BLaER1 treated with 17β-estradiol and CSF1 and Interleukin-3, amounts not matched to agents 10 nM and 100 nM (cell line): ENCODE measurements around the gene AGAP1.

Source experiments
- H3K27ac ChIP-seq, 11 experiments: shearing (Covaris generic); formaldehyde crosslinking; 2 replicates each; pipeline ENCODE4 v1.8.1; 2022
- H3K27me3 ChIP-seq, 11 experiments: shearing (Covaris generic); formaldehyde crosslinking; 2 replicates each; pipeline ENCODE4 v1.8.1; 2022
- H3K36me3 ChIP-seq, 11 experiments: shearing (Covaris generic); formaldehyde crosslinking; 2 replicates each; pipeline ENCODE4 v1.8.1; 2022
- H3K4me1 ChIP-seq, 10 experiments: shearing (Covaris generic); formaldehyde crosslinking; 2 replicates each; pipeline ENCODE4 v1.8.1; 2022
- H3K4me2 ChIP-seq, 11 experiments: shearing (Covaris generic); formaldehyde crosslinking; 2 replicates each; pipeline ENCODE4 v1.8.1; 2022
- H3K4me3 ChIP-seq, 10 experiments: shearing (Covaris generic); formaldehyde crosslinking; 2 replicates each; pipeline ENCODE4 v1.8.1; 2022
- H3K9ac ChIP-seq, 11 experiments: shearing (Covaris generic); formaldehyde crosslinking; 2 replicates each; pipeline ENCODE4 v1.8.1; 2022
- H3K9me3 ChIP-seq, 11 experiments: shearing (Covaris generic); formaldehyde crosslinking; replicated peaks in 1 of 11; 2 replicates each; pipeline ENCODE4 v1.8.1; 2022
- H4K20me1 ChIP-seq, 11 experiments: shearing (Covaris generic); formaldehyde crosslinking; 2 replicates each; pipeline ENCODE4 v1.8.1; 2022
- Cebpa-rat ChIP-seq, 11 experiments: shearing (Covaris generic); IDR thresholded peaks; 2 replicates each; pipeline ENCODE4 v1.8.1; 2022

The AGAP1 gene

GRCh38 chr2:236015171-236015570 is 521.3 kb downstream of the AGAP1 start:
- peaks cover 0 to 7% (median 0%) of the 10 kb centered on the region in 11 experiments; a peak in 2 of 22 replicates for H4K20me1 ChIP-seq
- H3K4me1 ChIP-seq: peaks cover 41 to 60% (median 55%) of the 10 kb centered on the region in 10 experiments
- H3K9me3 ChIP-seq: no peaks in the 10 kb centered on the region
- H3K4me3 ChIP-seq: no peak overlapping the region
- H3K36me3 ChIP-seq: peaks cover 0 to 30% (median 12%) of the 10 kb centered on the region in 11 experiments; a peak in 14 of 22 replicates
- peak overlapping the region in 9 of 11 experiments; percentile 51 to 85 (median 74); a peak in 18 of 22 replicates for H3K4me2 ChIP-seq
- H3K27me3 ChIP-seq: peaks cover 23 to 33% (median 29%) of the 10 kb centered on the region in 11 experiments
- no peak overlapping the region for H3K9ac ChIP-seq
- no peak for TF ChIP-seq Cebpa-rat (IDR thresholded peaks at IDR 0.05)
- no peak overlapping the region for H3K27ac ChIP-seq

DNA sequence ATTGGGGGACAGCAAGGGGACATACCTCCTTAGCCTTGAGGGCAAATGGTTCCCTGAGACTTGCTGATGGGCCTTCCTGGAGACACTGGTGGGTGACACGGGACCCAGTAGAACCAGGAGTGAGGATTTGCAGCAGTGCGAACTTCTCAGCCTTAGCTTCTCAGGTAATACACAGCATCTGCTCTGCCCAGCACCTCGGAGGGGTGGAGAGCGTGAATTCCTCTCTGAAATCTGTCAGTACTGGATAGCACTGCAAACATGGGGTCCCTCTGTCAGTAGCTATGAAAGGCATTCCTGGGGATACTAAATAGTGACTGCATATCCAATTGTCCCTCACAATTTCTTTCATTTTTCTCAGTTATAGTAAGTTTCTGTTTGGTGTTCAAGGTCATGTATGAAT is 522.7 kb downstream of the AGAP1 start:
- Histone ChIP-seq H3K9ac (no peak overlapping the region), H3K9me3 (no peaks in the 10 kb centered on the region), H3K4me2 (no peak overlapping the region), H3K36me3 (peaks cover 0 to 41% (median 12%) of the 10 kb centered on the region in 11 experiments; a peak in 14 of 22 replicates), H3K4me1 (peaks cover 29 to 46% (median 42%) of the 10 kb centered on the region in 10 experiments), H3K27me3 (peaks cover 23 to 33% (median 29%) of the 10 kb centered on the region in 11 experiments), H3K4me3 (no peak overlapping the region), H3K27ac (no peak overlapping the region), H4K20me1 (peaks cover 0 to 7% (median 0%) of the 10 kb centered on the region in 11 experiments; a peak in 2 of 22 replicates)
- no peak for TF ChIP-seq Cebpa-rat (IDR thresholded peaks at IDR 0.05)

DNA sequence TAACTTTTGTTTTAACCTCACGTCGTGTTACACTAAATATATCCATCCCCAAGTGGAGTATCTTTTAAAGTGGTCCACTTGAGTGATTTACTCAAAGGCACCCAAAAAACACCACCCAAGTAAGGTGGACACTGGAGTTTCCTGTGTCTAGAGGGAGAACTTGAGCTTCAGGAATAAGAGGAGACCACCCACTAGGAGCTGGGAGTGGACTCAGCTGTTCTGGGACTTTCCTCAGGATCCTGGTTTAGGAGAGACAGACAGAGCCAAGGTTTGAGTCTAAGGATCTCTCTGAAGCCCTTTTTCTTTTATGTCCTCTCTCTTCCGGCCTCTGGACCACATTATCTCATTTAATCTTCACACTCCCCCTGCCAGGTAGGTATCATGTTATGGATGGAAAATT is 523.6 kb downstream of the AGAP1 start:
- Histone ChIP-seq H4K20me1 (peaks cover 0 to 7% (median 0%) of the 10 kb centered on the region in 11 experiments; a peak in 2 of 22 replicates), H3K4me3 (no peak overlapping the region), H3K36me3 (peaks cover 0 to 45% (median 12%) of the 10 kb centered on the region in 11 experiments; a peak in 14 of 22 replicates), H3K4me1 (peaks cover 20 to 37% (median 32%) of the 10 kb centered on the region in 10 experiments), H3K4me2 (no peak overlapping the region), H3K9me3 (no peaks in the 10 kb centered on the region), H3K9ac (no peak overlapping the region), H3K27ac (no peak overlapping the region), H3K27me3 (peaks cover 23 to 33% (median 29%) of the 10 kb centered on the region in 11 experiments)
- TF ChIP-seq Cebpa-rat (IDR thresholded peaks at IDR 0.05): no peak

DNA sequence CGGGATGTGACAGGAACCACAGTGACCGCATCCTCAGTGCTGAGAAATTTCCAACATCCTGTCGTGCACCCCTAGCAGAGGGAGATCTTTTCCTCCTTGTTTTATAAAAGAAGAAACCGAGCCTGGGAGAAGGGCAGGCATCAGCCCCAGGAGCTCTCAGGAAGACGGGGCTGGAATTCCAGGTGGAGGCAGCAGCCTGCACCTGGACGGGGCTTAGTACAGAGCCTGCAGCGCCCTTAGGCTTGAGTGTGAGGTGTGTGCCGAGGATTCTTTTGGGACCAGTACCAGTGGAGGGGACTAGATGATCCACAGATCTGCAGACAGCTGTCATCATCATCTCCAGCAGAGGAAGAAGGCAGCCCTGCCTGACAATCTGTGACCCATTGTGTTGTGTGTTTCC is 525.6 kb downstream of the AGAP1 start:
- Histone ChIP-seq H3K27ac (no peak overlapping the region), H3K9ac (no peak overlapping the region), H3K27me3 (peaks cover 14 to 18% (median 16%) of the 10 kb centered on the region in 11 experiments), H3K4me3 (no peak overlapping the region), H3K36me3 (peaks cover 0 to 47% (median 12%) of the 10 kb centered on the region in 11 experiments; a peak in 14 of 22 replicates), H4K20me1 (peaks cover 0 to 4% (median 0%) of the 10 kb centered on the region in 11 experiments; a peak in 2 of 22 replicates), H3K9me3 (no peaks in the 10 kb centered on the region), H3K4me2 (no peak overlapping the region; a peak in 1 of 22 replicates), H3K4me1 (peaks cover 4 to 33% (median 17%) of the 10 kb centered on the region in 10 experiments)
- no peak for TF ChIP-seq Cebpa-rat (IDR thresholded peaks at IDR 0.05)

DNA sequence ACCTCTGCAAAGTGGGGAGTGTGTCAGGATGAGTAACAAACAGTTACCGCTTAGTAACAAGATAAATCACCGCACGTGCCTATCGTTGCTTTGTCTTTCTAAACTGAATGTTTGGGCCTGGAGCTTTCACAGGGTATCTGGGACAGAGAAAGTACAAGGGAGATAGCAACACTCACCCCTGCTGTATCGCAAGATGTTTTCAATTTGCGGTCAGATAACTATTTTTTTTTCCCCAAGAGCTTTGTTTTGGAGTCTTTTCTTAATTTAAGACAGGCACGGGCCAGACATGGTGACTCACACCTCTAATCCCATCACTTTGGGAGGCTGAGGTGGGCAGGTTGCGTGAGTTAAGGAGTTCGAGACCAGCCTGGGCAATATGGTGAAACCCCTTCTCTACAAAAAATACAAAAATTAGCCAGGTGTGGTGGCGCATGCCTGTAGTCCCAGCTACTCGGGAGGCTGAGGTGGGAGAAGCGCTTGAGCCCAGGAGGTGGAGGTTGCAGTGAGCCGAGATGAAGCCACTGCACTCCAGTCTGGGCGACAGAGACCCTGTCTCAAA is 527.7 kb downstream of the AGAP1 start:
- Histone ChIP-seq H3K4me2 (no peak overlapping the region), H3K9ac (no peak overlapping the region), H3K9me3 (no peaks in the 10 kb centered on the region), H3K4me3 (no peak overlapping the region), H3K27me3 (no peaks in the 10 kb centered on the region), H3K27ac (no peak overlapping the region), H3K4me1 (peaks cover 0 to 18% (median 4%) of the 10 kb centered on the region in 10 experiments; a peak in 10 of 20 replicates), H3K36me3 (peaks cover 0 to 50% (median 12%) of the 10 kb centered on the region in 11 experiments; a peak in 14 of 22 replicates), H4K20me1 (no peaks in the 10 kb centered on the region)
- TF ChIP-seq Cebpa-rat (IDR thresholded peaks at IDR 0.05): no peak

DNA sequence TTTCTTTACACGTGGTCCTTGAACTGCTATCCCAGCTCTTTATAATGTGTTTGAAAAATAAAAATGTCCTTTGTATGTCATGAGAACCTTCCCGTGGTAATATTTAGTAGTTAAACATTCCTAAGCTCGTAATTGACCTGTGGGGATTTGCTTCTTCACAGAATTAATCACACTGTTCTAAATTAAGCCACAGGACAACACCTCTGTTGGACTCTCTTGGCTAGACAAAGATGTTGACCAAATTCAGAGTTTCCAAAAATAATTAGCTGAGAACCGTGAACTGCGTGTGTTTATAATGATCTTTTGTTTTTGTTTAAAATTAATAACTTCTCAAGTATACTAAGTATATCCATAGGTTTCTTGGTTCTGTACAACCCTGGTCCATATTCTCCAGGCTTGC is 528.3 kb downstream of the AGAP1 start:
- H3K9ac ChIP-seq: no peak overlapping the region
- H3K4me1 ChIP-seq: peaks cover 0 to 18% (median 4%) of the 10 kb centered on the region in 10 experiments; a peak in 10 of 20 replicates
- no peaks in the 10 kb centered on the region for H3K27me3 ChIP-seq
- no peak for TF ChIP-seq Cebpa-rat (IDR thresholded peaks at IDR 0.05)
- no peak overlapping the region for H3K4me3 ChIP-seq
- no peaks in the 10 kb centered on the region for H3K9me3 ChIP-seq
- peaks cover 0 to 51% (median 12%) of the 10 kb centered on the region in 11 experiments; a peak in 14 of 22 replicates for H3K36me3 ChIP-seq
- no peaks in the 10 kb centered on the region for H4K20me1 ChIP-seq
- H3K27ac ChIP-seq: no peak overlapping the region
- H3K4me2 ChIP-seq: no peak overlapping the region

DNA sequence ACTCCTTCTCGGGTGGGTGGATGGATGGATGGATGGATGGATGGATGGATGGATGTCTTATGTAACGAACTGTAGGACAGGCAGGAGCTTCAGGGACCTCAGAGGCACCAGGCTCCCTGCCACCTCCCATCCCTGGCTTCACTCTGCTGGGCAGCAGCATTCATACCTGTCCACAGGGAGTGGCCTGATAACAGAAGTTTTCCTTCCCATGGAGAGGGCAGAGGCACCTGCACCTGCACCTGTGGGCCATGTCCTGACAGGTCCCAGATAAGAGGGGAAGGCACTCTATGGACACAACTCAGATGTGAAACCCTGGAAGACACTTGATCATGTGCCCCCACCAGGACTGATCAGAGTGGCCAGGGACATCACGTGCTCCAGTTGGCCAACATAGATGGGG is 532.0 kb downstream of the AGAP1 start:
- Histone ChIP-seq H3K27ac (no peak overlapping the region), H4K20me1 (no peaks in the 10 kb centered on the region), H3K9ac (no peak overlapping the region), H3K4me1 (peaks cover 0 to 18% (median 4%) of the 10 kb centered on the region in 10 experiments; a peak in 10 of 20 replicates), H3K4me3 (no peak overlapping the region), H3K27me3 (no peaks in the 10 kb centered on the region), H3K36me3 (peaks cover 0 to 50% (median 21%) of the 10 kb centered on the region in 11 experiments; a peak in 17 of 22 replicates), H3K4me2 (no peak overlapping the region), H3K9me3 (peaks cover 15 to 33% (median 23%) of the 10 kb centered on the region in 11 experiments)
- no peak for TF ChIP-seq Cebpa-rat (IDR thresholded peaks at IDR 0.05)

GRCh38 chr2:236026841-236027240 is 533.0 kb downstream of the AGAP1 start:
- peaks cover 5 to 49% (median 30%) of the 10 kb centered on the region in 11 experiments; a peak in 17 of 22 replicates for H3K36me3 ChIP-seq
- H3K27ac ChIP-seq: no peak overlapping the region
- H3K4me3 ChIP-seq: no peak overlapping the region
- no peaks in the 10 kb centered on the region for H3K27me3 ChIP-seq
- peaks cover 0 to 18% (median 4%) of the 10 kb centered on the region in 10 experiments; a peak in 10 of 20 replicates for H3K4me1 ChIP-seq
- H4K20me1 ChIP-seq: no peaks in the 10 kb centered on the region
- H3K9me3 ChIP-seq: peaks cover 23 to 39% (median 30%) of the 10 kb centered on the region in 11 experiments
- H3K4me2 ChIP-seq: no peak overlapping the region
- H3K9ac ChIP-seq: no peak overlapping the region
- TF ChIP-seq Cebpa-rat (IDR thresholded peaks at IDR 0.05): no peak

- H3K27me3 ChIP-seq: no peaks in the 10 kb centered on the region
- H3K36me3 ChIP-seq: peaks cover 5 to 49% (median 32%) of the 10 kb centered on the region in 11 experiments; a peak in 17 of 22 replicates
- H3K4me3 ChIP-seq: no peak overlapping the region
- no peak overlapping the region for H3K27ac ChIP-seq
- no peaks in the 10 kb centered on the region for H4K20me1 ChIP-seq
- no peak for TF ChIP-seq Cebpa-rat (IDR thresholded peaks at IDR 0.05)
- no peak overlapping the region for H3K4me2 ChIP-seq
- peaks cover 0 to 15% (median 4%) of the 10 kb centered on the region in 10 experiments; a peak in 10 of 20 replicates for H3K4me1 ChIP-seq
- no peak overlapping the region for H3K9ac ChIP-seq
- H3K9me3 ChIP-seq: peaks cover 23 to 39% (median 30%) of the 10 kb centered on the region in 11 experiments
Observed at GRCh38 chr2:236028066-236028465, 534.2 kb downstream of the AGAP1 start.
